HEK293T (cell line): ENCODE measurements around the gene TMEM119.

ENCODE experiments used
- ARNT ChIP-seq: fragments of 450-650 bp; IDR thresholded peaks from 2 replicates; pipeline ENCODE4 v1.6.1; 2017; ENCODE audit warnings: mild to moderate bottlenecking
- BHLHE40 ChIP-seq: fragments of 450-650 bp; IDR thresholded peaks from 2 replicates; pipeline ENCODE4 v1.6.1; 2016; ENCODE audit warnings: mild to moderate bottlenecking, moderate library complexity, borderline replicate concordance
- ELF4 ChIP-seq: fragments of 450-650 bp; IDR thresholded peaks from 2 replicates; pipeline ENCODE4 v1.6.1; 2017; ENCODE audit warnings: antibody characterized with exemption
- FOXA1 ChIP-seq: fragments of 450-650 bp; IDR thresholded peaks from 2 replicates; pipeline ENCODE4 v1.6.1; 2016; ENCODE audit warnings: mild to moderate bottlenecking
- FOXK2 ChIP-seq: fragments of 450-650 bp; IDR thresholded peaks from 2 replicates; pipeline ENCODE4 v1.6.1; 2016; ENCODE audit warnings: mild to moderate bottlenecking
- FOXM1 ChIP-seq: fragments of 450-650 bp; IDR thresholded peaks from 2 replicates; pipeline ENCODE4 v1.6.1; 2017; ENCODE audit warnings: mild to moderate bottlenecking, borderline replicate concordance
- L3MBTL2 ChIP-seq: fragments of 450-650 bp; conservative IDR thresholded peaks from 2 replicates; pipeline ENCODE4 v1.6.1; 2016; ENCODE audit warnings: mild to moderate bottlenecking
- PKNOX1 ChIP-seq: fragments of 450-650 bp; IDR thresholded peaks from 2 replicates; pipeline ENCODE4 v1.6.1; 2016
- SUZ12 ChIP-seq: fragments of 450-650 bp; IDR thresholded peaks from 2 replicates; pipeline ENCODE4 v1.6.1; 2016; ENCODE audit warnings: mild to moderate bottlenecking
- TARDBP ChIP-seq: fragments of 450-650 bp; IDR thresholded peaks from 2 replicates; pipeline ENCODE4 v1.6.1; 2016
- ZNF384 ChIP-seq: fragments of 450-650 bp; IDR thresholded peaks from 2 replicates; pipeline ENCODE4 v1.6.1; 2016

DNA sequence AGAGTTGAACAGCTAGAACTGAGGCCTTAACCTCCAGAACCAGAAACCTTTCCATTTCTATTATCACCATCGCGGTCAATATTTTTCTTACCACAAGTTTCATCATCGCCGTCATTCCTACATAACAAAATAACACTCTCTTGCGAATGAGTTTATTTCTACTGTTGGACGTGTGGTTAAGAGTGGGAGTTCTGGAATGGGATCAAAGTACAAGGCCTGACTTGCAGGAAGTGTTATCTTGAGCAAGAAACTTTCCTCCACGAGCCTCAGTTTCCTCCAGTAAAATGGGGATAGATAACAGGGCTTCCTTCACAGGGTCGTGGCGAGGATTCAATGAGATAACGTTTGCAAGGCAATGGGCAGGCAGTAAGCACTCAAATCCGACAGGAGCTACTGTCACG lies 37.6 kb downstream of the TMEM119 start:
- TF ChIP-seq FOXA1, result no peak
- no peak for TF ChIP-seq TARDBP
- TF ChIP-seq PKNOX1, result no peak
- no peak for TF ChIP-seq L3MBTL2
- no peak for TF ChIP-seq FOXM1
- no peak for TF ChIP-seq SUZ12
- no peak for TF ChIP-seq ELF4
- TF ChIP-seq FOXK2, result no peak
- TF ChIP-seq ARNT, result no peak
- no peak for TF ChIP-seq BHLHE40
- no peak for TF ChIP-seq ZNF384
